HG03571 (cell line): ENCODE measurements around the gene CDH13.
A peak's percentile ranks its signal among the peaks of the same experiment; 100 is the strongest.

Experiments
- ATAC-seq: cut with Tn5 transposase; IDR thresholded peaks from one replicate; pipeline ENCODE4 v1.9.1; 2021; ENCODE audit not compliant: unreplicated experiment

The CDH13 gene

DNA sequence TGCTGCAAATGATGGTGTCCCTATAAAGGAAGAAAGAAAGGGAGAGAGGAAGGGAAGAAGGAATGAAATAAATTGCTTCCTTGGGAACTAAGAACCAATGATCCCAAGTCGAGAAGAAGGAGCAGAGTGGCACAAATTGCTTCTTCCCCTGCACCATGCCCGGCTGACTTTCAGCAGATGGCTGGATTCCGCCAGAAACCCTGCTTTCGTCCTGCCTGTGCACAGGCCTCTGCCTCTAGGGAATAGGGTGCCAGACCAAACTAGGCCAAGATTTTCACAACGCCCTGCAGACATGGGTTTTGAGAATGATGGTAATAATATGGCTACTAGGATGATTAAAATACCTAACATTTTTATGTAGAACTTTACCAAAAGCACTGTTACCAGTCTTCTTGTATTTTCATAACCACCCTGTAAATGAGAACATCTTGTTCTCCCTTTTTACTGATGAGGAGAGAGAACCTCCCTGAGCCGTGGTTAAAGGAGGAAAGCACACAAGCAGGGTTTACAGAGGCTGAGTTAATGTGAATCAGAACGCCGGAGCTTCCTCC lies 1058.9 kb downstream of the CDH13 start:
- ATAC-seq, result no peak

DNA sequence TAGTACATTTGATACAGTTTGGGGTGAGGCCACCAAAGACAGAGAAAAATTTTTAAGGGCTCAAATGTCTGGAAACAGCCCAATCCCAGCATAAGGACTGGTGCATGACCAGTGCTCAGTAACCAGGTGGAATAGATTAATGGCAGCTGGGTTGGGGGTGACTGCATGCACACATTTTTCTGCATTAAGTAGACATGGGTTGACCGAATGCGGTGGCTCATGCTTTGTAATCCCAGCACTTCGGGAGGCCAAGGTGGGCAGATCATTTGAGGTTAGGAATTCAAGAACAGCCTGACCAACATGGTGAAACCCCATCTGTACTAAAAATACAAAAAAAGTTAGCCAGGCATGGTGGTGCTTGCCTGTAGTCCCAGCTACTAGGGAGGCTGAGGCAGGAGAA lies 1060.0 kb downstream of the CDH13 start:
- no peak for ATAC-seq

DNA sequence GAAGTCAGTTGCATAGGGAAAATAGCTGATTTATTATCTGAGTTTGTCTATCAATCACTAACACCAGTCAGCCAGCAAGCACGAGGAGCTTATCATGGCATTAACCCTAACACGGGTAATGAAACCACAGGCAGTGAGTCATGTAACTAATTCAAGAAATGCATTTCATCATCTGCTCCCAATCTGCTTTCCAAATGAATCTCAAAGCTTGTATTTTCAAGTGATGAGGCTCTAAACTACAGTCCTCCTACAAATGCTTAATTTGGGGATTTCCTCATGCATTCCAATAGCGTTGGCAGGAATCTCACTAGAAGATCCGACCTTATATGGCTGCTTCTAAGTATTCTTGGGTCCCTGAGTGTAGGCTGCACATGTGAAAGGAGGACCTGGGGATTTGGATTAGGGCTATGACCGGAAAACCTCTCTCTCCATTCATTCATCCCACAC lies 1062.6 kb downstream of the CDH13 start:
- peak; percentile 65 for ATAC-seq

DNA sequence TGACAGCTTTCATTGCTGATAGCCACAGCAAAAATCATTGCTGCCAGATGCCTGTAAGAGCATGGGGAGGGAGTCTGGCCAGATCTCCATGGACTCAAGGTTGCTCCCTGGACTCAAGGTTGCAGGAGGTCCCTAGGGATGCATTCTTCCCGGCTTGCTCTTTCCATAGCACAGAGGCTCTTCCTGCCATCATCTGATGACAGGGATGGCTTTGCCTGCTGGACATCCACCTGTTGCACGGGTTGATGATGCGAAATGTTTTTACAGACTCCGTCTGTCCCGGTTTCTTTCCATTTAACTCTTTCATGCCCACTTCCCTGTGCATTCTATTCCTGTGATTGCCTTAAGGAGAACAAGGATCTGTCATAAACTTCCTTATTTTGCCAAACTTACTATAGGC lies 1065.5 kb downstream of the CDH13 start:
- ATAC-seq, result no peak

DNA sequence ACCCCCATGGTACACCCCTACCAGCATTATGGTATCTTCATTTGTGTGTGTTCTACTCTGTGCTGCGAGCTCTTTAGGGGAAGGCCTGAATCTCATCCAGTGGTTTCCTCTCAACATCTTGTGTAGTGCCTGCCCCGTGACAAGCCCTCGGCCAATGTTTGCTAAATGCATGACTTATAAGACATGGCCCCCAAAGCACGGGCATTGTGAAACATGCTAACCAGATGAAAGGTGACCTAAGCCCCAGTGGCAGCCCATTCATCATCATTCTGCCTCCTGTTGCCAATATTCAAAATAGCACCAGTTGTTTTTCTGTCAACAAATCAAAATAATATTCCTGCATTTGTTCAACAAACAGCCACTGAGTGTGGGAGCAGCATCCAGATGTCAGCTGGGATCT lies 1072.2 kb downstream of the CDH13 start:
- ATAC-seq, result no peak

DNA sequence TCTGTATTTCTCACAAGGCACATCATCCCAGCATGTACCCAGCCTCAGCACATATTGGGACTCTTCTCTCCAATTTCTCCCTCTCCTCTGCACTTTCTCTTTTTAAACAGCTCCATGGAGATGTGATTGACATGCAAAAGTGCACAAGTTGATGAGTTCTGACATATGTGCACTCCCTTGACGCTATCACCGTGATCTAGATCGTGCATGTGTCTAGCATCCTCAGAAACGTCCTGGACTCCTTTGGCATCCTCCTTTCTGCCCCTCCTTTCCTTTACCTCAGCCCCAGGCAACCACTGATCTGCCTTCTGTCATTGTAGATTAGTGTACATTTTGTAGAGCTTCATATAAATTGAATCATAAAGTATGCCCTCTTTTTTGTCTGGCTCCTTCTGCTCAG lies 1073.0 kb downstream of the CDH13 start:
- ATAC-seq, result no peak

DNA sequence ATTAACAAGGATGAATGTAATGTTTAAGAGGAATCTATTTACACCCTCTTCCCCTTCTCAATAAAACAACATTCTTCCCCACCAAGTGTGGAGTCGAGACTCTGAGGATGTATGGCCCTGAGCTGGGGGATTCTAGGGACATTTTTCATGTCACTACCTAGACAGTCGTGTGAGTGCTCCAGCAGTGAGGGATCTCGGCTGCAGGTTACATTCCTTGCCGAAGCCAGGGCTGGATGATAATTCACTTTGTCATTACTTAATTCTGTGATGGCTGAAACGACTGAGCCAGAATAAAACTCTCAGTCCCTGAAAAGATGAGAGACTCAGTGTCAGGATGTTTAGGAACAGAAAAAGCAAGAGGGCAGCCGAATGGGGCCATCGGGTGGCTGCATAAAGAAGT lies 1074.1 kb downstream of the CDH13 start:
- no peak for ATAC-seq

DNA sequence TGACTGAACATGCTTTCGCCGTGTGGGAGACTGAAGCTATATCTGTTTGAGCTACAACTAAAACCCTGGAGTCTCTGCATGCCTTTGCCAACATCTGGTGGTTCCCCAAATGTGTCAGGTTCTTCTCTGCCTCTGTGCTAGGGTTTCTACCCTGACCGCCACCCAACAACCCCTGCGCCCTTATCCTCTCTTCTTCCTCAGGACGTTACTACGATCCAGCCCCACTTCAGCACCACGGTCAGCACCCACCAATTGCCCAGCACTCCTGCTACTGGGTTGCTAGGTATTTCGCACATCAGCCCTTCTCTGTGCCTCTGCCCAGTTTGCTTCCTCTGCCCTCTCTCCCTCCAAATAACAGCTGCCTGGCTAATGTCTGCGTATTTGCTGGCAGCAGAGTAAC lies 1074.7 kb downstream of the CDH13 start:
- no peak for ATAC-seq

DNA sequence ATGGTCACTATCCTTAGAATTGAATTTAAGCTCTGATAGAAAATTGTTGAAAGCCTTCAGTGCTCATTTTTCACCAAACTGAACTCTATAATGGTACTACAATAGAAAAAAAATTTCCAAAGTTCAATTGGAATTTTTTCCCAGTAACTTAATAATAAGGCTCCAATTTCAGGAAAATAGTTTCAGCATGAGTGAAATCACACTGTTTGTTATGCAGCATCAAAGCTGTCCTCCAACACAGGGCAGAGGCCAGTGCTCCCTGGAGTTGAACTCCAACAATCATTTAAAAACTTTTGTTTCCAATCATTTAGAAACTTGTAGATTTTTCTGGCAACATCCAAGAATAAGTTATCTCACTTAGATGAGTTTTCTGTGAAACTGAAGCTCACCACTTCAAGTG lies 1077.9 kb downstream of the CDH13 start:
- no peak for ATAC-seq

DNA sequence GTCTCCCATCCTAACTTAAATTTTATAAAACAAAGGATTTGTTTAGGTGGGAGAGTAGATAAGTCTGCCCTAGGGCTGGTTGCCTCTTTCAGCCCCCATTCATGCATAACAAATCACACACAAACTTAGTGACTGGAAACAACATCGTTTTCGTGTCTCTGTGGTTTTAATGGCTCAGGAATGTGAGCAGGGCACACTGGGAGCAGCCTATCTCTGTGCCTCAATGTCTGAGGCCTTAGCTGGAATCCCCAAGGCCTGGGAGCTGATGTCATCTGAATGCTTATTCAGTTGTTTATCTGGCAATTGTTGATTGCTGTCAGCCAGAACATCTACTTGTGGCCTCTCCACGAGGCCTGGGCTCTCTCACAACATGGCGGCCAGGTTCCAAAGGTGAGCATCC lies 1079.1 kb downstream of the CDH13 start:
- ATAC-seq, result no peak

DNA sequence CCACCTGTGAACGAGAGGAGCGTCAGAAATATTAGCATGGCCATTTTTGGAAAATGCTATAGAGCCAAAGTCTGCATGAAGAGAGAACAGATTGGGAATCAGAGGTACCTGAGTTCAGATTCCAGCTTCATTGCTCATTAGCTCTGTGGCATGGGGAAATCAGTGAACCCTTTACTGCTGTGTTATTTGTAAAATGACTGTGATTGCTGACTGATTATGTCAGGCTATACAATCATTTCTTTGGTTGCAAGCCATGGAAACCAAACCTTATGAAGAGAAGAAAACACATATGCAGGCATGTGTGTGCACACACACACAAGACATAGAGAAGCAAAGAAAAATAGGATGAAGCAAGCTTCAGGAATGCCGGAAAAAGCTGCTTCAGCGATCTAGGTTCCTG lies 1079.6 kb downstream of the CDH13 start:
- no peak for ATAC-seq

DNA sequence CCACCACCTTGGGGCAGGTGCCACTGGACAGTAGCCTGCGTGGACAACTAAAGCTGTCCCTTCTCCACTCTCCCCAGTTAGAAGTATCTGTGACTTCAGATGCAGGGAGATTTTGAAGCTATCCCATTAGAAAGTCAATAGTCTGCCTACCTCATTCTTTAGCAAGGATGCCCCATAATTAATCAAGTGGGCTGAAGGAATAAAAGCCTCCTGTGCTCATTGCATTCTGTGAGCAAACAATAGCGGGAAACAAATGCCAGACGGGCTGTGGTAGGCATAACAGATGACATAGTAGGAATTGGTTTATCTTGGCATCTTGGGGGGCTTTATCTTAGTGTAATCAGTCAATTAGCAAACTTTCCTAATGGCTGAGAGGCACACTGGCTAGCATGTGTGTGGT lies 1084.3 kb downstream of the CDH13 start:
- ATAC-seq, result no peak

DNA sequence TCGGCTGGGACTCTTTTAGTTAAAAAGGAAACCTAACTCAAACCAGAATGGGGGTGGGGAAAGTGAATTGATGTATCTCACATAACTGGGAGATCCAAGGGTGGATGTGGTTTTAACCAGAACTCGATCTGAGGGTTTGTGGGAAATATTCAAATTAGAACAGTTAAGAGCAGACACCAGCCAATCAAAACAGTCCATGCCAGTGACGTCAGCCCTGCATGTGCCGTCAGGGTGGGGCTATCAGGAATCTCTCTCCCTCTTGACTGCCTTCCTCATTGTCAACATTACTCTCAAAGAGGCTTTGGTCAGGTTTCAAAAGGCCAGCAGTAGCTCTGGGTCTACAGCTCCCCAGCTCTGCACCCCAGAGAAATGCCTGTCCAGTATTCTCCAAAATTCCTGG lies 1086.8 kb downstream of the CDH13 start:
- ATAC-seq, result no peak

DNA sequence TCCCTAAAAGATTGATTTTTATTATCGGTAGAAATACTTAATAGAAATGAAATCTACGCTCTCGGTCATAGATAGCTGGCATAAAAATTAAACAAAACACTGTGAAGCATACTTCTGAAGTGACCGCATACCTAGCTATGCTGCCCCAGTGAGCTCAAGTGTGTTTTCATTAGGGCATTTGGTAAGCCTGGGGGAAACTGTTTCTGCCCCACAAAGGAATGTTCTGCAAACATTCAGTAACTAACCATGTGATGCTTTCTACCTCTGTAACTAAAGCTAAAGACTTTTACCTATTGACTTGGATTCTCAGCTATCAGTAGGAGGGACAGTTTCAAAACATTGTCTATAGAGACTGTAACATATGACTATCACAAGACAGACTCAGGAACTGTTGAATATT lies 1087.5 kb downstream of the CDH13 start:
- ATAC-seq, result no peak

DNA sequence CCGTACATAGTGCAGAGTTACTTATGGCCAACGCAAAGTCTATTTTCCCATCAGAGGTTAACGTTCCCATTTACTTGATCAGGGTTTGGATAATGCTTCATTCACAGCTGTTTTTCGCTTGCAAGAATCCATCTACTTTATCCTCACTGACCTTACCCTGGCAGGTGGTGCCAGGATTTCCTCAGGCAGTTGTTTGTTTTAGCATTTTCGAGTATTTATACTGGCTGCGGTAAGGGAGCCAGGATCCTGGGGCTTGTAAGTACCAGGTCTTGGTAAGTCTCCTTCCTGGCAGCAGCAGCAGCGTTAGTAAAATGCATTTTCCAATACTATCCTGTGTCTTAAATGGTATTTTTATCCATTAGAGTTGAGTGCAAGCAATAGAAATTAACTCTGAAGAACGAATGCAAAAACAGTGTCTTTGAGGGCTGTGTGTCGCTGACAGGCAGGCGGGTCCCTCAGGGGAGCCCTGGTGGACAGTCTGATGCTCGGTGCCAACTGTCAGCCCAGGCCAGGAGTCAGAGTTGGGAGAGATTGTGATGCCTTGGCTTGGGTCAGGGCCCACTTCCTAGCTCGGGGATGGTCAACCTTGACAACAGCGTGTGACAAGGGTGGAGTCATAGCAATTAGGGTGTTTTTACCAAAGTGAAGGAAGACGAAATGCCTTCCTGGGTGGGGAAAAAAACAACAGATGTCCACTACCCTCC lies 1088.6 kb downstream of the CDH13 start:
- ATAC-seq, result no peak

DNA sequence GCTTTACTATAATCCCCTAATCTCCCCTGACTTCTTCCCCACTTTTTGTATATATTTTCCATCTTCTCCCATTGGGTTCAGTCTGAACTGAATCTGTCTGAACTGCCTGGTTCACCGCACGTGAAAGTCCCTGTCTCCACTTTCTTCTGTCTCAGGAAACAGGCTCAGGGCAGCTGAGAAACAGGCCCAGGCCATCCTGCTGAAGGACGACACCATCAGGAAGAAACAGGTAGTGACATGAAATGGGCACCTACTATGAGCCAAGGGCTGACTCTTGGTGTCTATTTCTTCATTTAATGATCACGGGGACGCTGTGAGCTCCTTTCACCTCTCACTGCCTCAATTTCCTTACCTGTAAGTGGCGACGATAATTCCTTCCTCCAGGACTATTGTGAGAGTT lies 1090.5 kb downstream of the CDH13 start:
- no peak for ATAC-seq

DNA sequence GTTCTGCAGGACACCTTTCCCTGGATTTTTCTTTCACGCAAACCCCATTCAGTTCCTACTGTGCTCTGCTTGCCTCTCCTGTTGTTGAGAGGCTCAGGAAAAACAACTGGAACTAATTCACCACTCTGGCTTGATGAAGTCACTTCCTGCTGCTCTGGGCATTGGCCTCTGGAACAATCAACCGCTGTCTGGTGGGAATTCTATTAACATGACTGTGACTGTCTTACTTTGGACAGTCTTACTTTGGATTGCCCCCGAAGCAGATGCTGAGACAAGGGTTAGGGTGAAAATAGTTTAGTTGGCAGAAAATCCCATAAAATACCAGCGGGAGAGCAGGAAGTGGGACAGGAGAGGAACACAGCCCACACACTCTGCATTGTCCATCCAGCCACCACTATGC lies 1091.0 kb downstream of the CDH13 start:
- no peak for ATAC-seq

DNA sequence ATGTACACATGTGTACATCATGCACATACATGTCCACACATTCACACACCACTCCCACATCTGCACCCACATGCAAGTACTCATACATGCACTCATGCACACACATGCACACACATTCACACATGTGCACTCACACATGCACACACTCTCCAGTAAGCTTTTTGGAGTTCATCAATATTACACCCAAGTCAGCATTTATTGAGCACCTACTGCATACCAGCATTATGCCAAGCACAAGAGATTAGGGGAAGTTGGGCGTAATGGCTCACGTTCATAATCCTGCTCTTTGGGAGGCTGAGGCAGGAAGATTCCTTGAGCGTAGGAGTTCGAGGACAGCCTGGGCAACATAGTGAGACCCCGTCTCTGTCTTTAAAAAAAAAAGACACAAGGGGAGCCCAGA lies 1093.4 kb downstream of the CDH13 start:
- ATAC-seq, result no peak

DNA sequence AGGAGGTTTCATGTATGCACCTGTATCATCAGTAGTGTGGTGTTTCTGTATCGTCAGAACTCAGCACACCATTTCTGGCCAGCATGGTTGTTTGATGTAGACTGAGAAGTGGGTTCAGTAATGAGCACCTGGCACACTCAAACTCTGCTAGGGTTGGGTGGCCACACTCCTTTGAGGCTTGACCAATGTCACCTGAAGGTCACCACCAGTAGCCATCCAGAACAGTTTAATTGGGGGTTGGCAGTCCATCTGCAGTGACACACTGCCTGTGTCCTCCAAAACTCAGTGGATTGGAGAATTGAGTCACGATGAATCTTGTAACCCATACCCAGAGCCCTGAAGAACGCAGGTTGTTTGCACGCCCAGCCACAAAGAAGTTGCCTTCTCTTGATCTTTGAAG lies 1094.2 kb downstream of the CDH13 start:
- no peak for ATAC-seq

DNA sequence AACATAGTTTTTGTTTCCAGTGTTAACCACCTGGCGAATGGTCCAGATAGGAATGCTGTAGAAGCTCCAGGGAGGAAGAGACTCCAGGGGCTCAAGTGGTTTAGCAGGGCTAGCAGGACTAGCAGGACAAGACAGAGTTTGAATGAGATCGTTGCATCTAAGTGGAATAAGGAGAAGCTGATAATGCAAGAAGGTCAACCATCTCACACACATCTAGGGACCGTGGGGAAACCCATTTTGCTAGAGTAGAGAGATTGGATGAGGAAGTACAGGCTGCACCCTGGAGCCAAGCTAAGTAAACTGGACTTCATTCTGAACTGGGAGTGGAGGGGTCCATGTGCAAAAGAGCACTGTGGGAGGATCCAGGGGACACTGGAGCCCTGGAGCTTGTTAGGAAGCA lies 1094.9 kb downstream of the CDH13 start:
- no peak for ATAC-seq

DNA sequence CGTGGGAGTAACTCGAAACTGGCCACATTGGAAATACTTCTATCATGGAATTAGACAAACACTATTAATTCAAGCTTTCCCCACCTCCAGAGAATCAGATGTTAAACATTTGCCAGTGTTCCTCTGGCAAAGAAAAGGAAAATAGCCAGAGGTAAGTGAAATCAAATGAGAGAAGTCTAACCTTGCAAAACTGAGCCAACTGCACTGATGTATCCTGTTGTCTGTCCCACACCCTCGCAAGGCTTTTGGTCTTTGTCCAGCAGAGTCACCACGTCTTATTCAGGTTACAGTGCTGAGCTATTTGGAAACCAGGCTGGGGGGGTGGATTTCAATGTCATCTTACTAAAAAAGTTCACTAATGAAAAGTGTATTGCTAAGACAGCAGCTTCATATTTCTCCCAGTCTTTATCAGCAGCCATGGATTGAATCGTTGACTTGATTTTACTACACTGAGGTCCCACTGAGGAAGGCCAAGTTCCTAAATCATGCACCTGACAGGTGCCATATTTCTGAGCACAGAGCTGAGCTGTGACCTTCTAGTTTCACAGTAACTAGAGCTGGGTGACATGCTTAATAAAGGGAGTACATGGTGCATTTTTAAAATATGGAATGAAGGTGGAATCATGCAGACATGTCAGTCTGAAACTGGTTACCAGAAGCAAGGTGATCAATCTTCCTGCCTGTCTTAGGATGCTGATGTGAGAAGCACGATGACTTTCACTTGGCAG lies 1095.9 kb downstream of the CDH13 start:
- ATAC-seq, result no peak

DNA sequence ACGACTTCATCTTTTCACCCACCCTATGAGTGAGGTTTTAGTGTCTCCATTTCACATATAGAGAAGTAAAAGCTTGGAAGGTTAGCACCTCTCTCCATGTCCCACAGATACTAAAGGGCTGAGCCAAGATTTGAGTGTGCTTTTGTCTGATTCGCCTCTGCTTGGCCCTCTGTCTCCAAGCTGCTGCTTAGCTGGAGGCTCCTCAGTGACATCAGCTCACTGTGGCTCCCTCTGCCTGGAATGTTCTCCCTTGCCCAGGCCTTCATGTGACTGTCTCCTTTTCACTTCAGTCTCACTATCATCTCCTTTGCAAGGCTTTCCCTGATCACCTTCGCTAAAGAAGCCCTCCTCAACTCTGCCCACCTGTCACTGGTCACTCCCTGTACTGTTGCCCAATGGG lies 1096.5 kb downstream of the CDH13 start:
- ATAC-seq, result no peak

DNA sequence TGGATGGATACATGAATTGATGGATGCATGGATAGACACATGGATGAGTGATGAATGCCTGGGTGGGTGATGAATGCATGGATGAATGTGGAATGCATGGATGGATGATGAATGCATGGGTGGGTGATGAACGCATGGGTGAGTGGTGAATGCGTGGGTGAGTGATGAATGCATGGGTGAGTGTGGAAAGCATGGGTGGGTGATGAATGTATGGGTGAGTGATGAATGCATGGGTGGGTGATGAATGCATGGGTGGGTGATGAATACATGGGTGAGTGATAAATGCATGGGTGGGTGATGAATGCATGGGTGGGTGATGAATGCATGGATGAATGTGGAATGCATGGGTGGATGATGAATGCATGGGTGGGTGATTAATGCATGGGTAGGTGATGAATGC lies 1097.1 kb downstream of the CDH13 start:
- ATAC-seq, result no peak
